Activated gamma-delta T cell (primary cell): ENCODE data around the gene AKAP13.

ENCODE experiments used
- DNase-seq: peaks from one replicate; lab custom pipeline; 2025; lab: John Stamatoyannopoulos, UW

The AKAP13 gene

DNA sequence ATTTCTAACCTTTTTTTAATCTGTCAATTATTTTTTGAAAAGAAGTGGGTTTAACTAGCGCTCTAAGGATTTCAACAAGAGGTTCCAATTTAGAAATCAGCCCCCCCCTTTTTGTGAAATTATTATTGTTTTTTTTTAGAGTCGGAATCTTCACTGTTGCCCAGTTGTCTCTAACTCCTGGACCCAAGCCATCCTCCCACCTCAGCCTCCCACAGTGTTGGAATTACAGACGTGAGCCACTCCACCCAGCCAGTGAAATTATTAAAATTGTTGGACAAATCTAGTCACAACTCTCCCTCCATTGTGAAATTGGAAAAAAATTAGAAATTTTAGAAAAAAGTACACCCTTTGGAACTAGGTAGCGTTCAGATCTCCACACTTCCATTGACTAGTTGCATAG is 2.5 kb downstream of the AKAP13 start:
- no peak for DNase-seq

DNA sequence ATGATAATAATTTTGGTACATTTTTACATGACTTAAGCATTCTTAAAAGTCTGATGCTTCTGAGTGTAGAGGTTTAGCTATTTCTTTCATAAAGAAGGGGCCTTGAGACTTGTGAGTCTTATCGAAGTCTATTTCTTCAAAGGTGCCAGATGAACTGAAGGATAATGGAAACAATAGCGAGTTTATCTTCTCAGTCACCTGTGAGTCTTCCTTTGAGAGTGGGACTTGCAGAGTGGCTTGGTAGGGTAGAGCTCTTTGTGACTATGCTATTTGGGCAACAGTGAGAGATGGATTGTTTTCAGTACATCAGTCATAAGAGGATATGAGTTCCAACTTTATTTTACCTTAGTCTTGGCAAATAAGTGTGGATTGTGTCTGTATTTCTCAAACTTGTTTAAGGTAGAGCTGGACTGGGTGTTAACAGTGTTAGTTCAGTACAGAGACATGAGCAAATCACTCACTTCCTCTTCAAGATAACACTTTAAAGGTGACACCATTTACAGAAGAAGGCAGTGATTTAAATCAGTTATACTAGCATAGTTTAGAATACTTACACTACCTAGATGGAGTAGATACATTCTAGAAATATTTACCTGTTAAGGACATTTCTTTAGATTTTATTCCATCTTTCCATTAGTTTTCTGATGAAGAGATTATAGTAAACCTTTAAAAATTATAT is 3.2 kb downstream of the AKAP13 start:
- DNase-seq, result no peak

DNA sequence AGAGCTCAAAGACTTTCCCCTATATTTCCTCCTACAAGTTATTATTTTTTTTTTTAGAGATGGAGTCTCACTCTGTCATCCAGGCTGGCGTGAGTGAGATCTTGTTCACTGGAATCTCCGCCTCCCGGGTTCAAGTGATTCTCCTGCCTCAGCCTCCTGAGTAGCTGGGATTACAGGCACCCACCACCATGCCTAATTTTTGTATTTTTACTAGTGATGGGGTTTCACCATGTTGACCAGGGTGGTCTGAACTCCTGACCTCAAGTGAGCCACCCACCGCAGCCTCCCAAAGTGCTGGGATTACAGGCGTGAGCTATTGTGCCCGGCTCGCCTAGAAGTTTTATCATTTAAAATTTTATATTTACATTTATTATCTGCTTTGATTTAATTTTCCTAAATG is 5.9 kb downstream of the AKAP13 start:
- DNase-seq, result no peak

DNA sequence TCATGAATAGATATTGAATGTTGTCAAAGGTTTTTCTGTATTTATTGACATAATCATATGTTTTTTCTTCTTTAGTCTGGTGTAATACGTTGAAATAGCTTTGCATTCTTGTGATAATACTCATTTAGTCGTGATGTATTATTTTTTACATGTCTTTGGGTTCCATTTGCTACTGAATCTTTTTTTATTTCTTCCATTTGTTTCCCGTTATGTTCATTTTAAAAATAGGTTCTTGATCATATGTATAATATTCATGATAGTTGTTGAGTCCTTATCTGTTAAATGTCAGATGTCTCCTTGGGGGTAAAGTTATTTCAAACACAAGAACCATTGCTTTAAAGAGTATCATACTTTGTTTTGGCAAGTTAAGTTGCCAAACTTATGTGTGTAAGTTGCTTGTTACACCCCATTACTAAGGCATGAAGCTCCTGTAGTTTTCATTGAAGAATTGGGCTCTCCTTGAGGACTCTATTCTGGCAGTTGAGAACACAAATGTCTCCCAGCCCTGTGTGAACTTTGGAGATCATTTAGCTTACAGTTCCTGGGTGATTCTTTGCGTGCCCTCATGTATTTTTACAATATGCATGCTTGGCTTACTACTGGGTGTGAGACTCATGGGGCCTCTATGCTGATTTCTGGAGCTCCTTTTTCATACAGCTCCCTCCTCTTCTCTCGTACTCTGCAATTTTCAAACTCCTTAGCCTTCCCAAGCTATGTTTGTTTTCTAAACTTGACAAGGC is 8.3 kb downstream of the AKAP13 start:
- DNase-seq, result no peak

DNA sequence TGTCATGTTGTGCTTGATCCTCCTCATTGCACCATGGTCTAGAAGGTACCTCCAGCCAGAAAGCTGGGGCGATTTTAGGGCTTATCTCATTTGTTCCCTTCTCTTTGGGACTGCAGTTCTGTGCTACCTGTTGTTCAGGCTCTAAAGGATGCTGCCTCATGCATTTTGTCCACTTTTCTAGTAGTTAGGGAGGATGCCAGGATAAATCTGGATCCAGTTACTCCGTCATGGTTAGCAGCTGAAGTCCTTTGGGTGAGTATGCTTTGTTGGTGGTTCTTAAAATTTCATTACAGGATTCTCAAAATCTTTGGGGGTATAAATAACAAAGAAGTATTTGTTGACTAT is 8.9 kb downstream of the AKAP13 start:
- no peak for DNase-seq

DNA sequence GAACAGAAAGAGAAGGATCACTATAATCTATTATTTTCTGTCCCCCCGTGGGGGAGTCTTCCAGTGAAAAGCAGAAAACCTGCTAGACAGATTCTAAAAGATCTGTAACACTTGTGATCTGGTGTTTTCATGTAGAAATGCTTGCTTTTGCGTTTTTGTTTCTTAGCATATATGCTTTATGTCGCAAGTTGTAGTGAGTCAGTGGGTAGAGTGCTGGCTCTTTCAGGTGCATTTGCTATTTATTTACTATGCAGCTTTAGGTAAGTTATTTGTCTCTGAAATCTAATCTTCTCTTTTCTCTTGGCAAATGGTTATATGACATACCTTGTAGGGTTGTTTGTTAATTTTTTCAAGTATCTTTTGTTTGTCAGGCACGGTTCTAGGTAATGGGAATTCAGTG is 9.4 kb downstream of the AKAP13 start:
- DNase-seq, result no peak

DNA sequence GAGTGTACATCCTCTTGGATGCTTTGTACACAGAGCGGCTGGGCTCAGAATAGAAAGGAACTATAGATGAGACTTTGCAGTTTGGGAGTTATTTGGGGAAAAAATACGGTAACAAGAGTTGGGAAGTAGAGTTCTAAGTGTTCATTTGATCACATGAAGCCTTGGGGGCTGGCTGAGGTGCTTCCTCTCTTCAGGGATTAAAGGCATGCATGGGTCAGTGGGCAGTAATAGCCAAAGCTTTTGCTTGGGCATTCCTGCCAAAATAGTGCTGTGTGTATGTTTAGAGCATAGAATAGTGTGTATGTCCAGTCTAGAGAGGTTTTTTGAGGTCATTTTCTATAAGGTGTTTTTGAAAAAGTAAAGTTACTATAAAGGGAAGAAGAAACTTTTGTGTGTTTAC is 12.8 kb downstream of the AKAP13 start:
- no peak for DNase-seq

DNA sequence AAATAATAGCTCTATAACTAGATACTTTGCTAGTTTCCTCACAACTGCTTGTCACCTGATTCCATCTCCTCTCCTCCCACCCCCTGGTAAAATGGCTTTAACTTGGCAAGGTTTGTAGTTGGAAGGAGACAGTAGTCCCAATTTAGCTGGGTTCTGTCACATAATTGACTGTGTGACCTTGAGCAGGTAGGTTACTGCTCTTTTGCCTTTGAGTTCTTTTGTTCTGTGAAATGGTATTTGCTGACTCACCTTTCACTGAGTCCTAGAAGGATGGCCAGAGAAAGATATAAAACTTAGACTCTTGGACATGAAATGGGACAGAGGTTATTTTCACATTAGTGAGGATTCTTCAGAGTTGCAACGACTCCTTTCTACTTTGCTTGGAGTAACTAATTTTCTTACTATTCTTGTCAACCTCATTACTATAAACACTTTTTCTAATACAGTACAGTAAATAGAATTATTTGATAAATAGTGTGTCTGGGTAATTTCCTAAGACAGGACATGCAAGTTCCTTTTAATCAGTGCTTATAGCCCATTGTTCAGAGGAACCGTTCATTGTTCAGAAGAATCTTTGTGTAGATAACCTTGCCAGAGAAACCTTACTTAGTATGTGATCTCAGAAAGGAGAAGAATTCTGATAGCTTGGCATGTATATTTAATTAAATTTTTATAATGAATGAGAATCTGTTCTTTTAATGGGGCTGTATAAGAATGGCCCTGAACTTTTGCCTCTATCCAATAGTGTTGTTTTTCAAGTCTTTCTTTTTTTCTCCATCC is 14.3 kb downstream of the AKAP13 start:
- DNase-seq, result no peak

DNA sequence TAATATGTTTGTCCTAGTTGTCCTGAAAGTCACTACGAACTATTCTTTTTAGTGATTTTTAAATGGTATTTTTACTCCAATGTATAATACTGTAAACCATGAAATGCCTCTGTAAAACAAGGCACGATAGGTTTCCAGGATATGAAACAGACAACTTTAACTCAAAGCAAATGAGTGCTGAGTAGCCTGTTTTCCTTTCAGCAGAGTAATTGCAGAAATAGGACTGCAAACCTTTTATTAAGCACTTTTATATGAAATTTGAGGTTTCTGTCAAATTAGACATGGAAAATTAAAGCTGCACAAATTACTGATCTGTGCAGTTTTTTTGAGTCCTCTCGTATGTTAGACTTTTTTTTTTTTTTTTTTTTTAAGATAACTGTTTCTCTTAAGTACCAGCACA is 16.2 kb downstream of the AKAP13 start:
- DNase-seq, result no peak

DNA sequence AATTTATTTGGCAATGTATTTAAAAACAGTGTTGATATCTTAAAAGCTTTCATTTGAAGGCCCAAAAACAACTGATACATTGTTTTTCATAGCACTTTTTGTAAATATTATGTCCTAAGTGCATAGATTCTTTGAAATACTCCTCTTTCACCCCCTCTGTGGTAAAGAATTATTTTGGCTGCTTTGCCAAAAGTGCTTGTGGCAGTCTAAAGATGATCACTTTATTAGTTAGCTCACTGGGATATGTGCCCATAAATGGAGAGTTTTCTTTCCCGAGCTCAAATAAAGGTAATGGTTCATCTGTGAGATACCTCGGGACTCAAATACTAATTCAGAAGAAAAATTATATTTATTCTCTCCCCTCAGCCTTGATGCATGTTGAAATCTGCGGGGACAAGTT is 16.7 kb downstream of the AKAP13 start:
- no peak for DNase-seq

DNA sequence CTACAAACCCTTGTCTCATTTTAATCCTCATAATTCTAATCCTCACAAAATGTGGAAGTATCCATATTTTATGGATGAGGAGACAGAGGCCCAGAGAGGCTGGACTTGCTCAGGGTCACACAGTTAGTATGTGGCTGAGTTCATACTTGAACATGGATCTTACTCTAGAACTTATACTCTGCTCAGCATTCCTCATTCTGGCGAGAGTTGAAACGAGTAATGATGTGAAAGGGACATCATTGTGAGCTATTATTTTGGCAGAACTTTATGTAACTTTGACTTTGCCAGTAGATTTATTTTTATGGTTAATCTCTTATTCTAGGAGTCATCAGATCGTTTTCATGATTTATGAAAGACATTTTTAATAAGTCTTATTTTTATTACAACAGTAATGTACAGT is 17.5 kb downstream of the AKAP13 start:
- DNase-seq, result no peak

DNA sequence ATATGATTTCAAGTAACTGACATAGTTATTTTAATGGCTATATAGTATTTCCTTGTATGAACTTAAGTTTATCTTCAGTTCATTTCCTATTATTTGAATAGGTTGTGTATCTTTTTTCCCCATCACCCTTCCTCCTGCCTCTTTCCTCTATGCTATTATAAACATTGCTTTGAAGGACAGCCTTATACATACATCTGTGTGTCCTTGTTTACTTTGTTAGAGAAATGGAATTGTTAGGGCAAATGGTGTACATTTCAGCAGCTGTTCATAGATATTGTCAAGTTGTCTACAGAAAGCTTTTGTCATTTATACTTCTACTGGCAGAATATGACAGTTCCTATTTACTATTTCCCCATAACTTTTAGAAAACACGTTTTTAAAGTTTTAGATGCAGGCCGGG is 18.4 kb downstream of the AKAP13 start:
- DNase-seq, result no peak

DNA sequence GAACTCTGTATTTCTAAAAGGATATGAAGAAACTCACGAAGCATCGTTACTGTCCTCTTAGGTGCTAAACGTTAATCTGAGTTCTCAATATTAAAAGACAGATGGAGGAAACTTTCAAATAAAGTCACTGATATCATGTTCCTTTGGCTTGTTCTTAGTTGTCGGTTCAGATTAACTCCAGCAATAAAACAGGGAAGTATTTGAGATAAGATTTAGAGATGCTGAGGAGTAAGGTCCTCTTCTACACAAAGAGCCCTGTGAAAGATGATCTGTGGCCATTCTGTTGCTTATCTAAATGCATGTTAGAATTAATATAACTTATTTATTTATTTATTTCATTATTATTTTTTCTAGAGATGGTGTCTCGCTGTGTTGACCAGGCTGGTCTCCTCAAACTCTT is 19.2 kb downstream of the AKAP13 start:
- DNase-seq, result no peak

DNA sequence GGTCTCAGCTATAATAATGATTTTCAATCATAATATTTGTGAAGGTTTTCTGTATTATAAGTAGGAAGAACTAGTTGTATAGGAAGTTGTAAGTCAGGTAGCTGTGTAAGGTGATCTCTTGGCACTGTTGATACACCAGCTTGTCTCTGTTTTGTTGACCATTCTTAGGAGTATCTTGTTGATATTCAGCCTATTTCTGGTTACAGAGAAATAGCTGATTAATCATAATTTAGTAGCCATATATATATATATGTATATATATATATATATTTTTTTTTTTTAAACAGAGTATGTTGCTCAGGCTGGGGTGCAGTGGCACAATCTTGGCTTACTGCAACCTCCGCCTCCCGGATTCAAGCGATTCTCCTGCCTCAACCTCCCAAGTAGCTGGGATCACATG is 20.2 kb downstream of the AKAP13 start:
- no peak for DNase-seq

DNA sequence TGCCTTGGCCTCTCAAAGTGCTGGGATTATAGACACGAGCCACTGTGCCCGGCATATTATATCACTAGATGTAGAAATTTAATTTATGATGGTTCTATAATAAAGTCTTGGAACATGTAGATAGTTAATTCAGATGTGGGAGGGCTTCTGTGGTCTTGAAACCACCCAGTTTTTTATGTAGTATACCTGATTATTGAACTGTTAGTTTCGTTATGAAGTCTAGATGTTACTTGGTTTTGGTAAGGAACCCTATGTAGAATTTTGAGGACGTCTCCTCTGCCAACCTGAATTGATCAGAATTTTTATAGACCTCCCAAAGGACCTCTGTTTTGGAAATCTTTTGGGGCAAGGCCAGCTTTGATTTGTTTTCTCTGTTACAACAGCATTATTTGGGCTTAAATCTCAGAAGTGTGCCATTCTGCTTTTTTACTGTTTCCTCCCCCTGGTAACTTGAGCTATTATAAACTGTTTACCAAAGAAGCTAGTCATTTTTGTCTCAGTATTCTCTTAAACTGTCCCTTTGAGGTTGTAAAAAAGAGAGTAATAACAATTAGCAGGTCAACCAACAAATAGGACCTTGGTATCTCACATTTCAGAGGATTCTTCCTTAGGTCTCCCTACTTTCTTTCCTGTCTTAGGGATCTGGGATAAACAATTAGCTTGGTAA is 20.8 kb downstream of the AKAP13 start:
- no peak for DNase-seq

DNA sequence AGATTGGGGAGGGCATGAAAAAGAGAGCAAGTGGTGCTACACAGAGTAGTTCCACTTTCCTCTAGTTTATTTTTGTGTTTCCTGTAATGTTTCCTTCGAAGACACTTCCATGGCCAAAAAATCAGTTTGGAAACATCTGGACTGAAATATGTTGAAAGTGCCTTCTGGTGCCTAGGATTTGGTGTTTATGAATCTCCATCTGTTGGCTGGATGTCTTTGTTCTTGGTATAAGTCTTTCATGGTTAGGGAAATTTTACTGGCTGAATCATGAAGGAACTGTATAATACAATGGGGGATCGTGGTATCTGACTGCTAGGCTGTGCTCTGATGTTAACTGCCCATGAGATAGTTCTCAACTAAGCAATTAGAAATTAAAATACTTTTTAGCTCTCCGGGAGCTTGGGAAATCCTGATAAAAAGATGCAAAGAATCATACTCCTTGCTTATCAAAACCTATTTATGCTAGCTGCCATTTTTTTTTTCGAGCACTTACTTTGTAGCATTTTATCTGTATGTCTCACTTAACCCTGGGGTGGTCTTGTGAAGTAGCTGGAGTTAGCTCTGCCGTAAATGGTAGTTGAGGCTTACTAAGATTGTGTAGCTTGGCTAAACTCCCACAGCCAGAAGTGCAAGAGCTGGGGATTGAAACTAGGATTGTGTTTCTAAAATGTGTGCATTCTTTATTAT is 21.9 kb downstream of the AKAP13 start:
- DNase-seq, result no peak

DNA sequence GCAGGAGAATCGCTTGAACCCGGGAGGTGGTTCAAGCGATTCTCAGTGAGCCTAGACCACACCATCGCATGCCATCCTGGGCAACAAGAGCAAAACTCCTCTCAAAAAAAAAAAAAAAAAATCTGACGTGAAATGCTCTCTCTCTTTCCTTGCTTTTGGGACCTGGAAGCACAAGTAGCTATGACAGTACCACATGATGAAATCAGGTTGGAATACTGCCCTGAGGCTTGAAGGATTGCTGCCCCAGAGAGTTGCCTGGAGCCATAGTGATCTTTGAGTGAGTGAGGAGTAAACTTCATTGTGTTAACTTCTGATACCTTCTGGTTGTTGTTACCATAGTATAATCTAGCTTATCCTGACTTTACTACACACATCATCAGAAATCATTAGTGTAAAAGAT is 23.3 kb downstream of the AKAP13 start:
- DNase-seq, result no peak

DNA sequence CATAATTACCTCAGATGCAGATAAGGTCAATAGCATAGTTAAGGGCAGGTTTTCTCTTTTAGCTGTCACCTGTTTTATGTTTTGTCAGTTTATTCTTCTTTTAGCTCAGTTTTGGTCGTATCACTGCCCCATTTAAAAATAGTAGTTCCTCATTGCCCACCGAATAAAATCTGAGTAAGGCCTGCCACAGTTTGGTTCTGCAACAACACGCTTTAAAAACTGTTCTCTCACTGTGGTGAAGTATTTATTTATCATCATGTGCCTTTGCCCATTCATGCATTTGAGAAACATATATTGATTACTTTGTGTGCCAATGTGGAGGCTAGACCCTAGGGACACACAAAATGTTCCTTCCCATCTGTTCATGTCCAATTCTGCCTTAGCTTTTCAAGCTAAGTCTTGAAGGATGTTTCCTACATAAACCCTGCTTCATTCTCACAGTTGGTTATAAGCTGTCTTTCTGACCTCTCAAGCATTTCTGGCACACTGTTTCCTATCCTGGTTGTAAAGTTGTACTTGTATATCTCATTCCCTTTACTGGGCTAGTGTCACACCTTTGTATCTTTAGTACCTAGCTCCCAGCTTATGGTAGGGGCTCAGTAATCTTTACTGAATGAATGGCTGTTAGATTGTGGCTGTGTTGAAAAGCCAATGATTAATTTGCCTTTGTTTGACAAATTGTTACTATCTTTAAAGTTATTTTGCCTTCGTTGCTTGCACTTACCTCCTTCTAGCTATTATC is 23.9 kb downstream of the AKAP13 start:
- no peak for DNase-seq

DNA sequence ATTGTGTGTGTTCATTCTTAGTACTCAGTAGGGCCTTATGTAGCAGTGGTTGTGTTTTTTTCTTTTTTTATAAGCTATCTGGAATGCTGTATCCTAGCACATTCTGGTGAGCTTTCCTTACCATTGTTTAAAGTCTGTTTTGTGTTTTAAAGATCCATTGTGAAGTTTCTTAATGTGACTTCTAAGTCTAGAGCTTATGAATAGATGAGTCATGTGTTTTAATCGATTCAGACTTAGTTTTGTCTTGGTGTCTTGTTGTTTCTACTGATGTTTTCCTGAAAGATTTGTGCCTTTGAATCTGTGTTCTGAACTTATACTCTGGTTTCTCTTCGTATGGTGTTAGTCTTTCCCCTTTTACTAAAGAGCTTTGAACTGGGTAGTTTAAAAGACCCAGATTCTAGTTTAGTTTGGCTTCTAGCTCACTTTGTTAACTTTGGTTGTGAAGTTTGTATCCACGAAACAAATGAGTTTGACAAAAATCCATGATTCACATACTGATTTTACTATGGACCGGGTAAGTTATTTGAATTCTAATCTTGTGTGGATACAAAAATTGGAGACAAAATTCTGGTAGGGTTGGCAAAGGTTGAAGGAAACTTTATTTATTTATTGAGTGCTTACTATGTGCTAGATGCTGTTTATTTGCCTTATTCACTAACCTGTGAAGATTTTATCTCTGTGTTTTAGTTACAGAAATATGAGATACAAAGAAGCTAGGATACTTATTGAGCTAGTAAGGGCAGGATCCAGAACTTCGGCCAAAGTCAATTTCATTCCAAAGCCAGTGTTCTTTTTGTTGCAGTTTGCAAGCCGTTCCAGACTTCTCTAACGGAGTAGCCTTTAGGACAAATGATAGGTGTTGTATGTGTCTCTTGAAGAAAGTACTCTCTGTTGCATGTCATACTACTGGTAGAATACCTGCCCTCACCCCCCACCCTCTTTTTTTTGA is 24.8 kb downstream of the AKAP13 start:
- DNase-seq, result no peak

DNA sequence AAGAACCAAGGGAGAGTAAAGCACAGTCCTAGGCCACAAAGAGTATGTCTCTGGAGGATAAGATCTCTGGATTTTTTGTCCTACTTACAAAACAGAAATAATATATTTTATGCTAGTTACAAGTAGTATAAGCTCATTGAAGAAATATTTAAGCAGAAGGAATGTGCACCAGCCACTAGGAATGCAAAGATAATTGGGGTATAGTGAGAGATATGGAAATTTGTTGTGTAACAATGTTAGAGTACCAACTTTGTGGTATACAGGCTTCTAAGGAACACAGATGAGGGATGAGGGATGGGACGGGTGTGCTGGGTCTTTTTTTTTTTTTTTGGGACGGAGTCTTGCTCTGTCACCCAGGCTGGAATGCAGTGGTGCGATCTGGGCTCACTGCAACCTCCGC is 26.5 kb downstream of the AKAP13 start:
- no peak for DNase-seq
